ENCODE data around the gene RFPL2. TPM values are rescaled to one million over a fixed set of nuclear protein-coding genes. Genes with fewer than 3 reads are reported as not detected.

Gene RFPL2
- total RNA-seq, 1 experiment from 2014 or later = not detected

DNA sequence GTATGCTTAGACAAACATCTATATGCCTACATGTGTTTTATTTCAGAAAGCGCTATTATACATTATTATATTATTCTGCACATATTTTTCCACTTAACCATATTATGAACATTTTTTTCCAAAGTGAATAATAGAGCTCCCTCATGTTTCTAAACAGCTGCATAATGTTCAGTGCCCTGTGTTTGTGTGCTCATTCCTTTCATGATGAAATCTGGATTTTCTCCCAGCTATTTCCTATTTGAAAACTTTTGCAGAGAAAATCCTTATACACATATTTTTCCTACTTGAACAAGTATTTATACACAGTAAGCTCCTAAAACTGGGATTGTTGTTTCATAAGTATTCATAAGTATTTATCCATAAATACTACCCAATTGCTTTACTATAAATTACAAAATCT is 18.1 kb upstream of the RFPL2 start:
- no TSS peak for BruUV-seq (replicated peaks)
- Histone ChIP-seq H3K9me3 (no peaks in the 10 kb centered on the region), H3K4me3 (ENCODE audit: low read depth, low read length) (no peak overlapping the region), H3K27me3 (replicated peaks; ENCODE audit: control insufficient read depth, insufficient read depth, low read length) (no peaks in the 10 kb centered on the region), H3K4me1 (no peaks in the 10 kb centered on the region), H3K36me3 (ENCODE audit: control insufficient read depth, insufficient read depth, low read length) (no peaks in the 10 kb centered on the region)
- H3K4me3 Mint-ChIP-seq (ENCODE audit: unreplicated experiment) = no peak overlapping the region
- DNase-seq = no peak
- peaks cover 13% of the 10 kb centered on the region for H3K27me3 Mint-ChIP-seq (ENCODE audit: insufficient read depth, unreplicated experiment)
- H3K36me3 Mint-ChIP-seq (ENCODE audit: insufficient read depth, unreplicated experiment) = no peaks in the 10 kb centered on the region
- intact Hi-C loops (cut with micrococcal nuclease; ENCODE audit: unreplicated experiment) = no loop called here
- CTCF ChIA-PET = no interaction called here
- no peak for TF ChIP-seq CTCF (IDR thresholded peaks at IDR 0.05; ENCODE audit: insufficient read depth in 1 of 2, low read depth in 1 of 2, low read length in 1 of 2, severe bottlenecking in 1 of 2, unreplicated experiment in 1 of 2)
- POLR2A ChIA-PET = no interaction called here
- H3K4me1 Mint-ChIP-seq (ENCODE audit: low read depth, unreplicated experiment) = no peaks in the 10 kb centered on the region
- no peaks in the 10 kb centered on the region for H3K9me3 Mint-ChIP-seq (ENCODE audit: unreplicated experiment)
- no peak overlapping the region for H3K27ac Mint-ChIP-seq (ENCODE audit: unreplicated experiment)

DNA sequence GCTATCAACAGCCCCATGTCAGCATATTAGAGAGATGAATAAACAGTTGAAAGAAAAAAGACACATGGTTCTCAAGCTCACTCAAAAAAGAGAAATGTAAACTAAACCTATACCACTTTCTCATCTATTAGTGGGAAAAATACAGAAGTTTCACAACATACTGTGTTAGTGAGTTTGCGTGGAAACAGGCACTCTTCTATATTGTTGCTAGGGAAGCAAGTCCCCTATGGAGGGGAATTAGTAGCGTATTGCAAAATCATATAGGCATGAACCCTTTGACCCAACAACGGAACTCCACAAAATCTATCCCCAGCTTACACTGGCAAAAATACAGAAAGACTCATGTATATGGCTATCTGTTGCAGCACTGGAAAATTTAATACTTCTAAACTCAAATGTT is 14.2 kb upstream of the RFPL2 start:
- TF ChIP-seq CTCF (IDR thresholded peaks at IDR 0.05; ENCODE audit: insufficient read depth in 1 of 2, low read depth in 1 of 2, low read length in 1 of 2, severe bottlenecking in 1 of 2, unreplicated experiment in 1 of 2) = no peak
- no TSS peak for BruUV-seq (replicated peaks)
- H3K4me3 Mint-ChIP-seq (ENCODE audit: unreplicated experiment) = no peak overlapping the region
- POLR2A ChIA-PET = no interaction called here
- CTCF ChIA-PET = no interaction called here
- Histone ChIP-seq H3K4me1 (no peaks in the 10 kb centered on the region), H3K4me3 (ENCODE audit: low read depth, low read length) (no peak overlapping the region), H3K36me3 (ENCODE audit: control insufficient read depth, insufficient read depth, low read length) (no peaks in the 10 kb centered on the region), H3K27me3 (replicated peaks; ENCODE audit: control insufficient read depth, insufficient read depth, low read length) (no peaks in the 10 kb centered on the region), H3K9me3 (no peaks in the 10 kb centered on the region)
- no peak for DNase-seq
- H3K9me3 Mint-ChIP-seq (ENCODE audit: unreplicated experiment) = no peaks in the 10 kb centered on the region
- H3K27ac Mint-ChIP-seq (ENCODE audit: unreplicated experiment) = no peak overlapping the region
- intact Hi-C loops (cut with micrococcal nuclease; ENCODE audit: unreplicated experiment) = no loop called here
- peaks cover 11% of the 10 kb centered on the region for H3K27me3 Mint-ChIP-seq (ENCODE audit: insufficient read depth, unreplicated experiment)
- H3K36me3 Mint-ChIP-seq (ENCODE audit: insufficient read depth, unreplicated experiment) = no peaks in the 10 kb centered on the region
- no peaks in the 10 kb centered on the region for H3K4me1 Mint-ChIP-seq (ENCODE audit: low read depth, unreplicated experiment)

DNA sequence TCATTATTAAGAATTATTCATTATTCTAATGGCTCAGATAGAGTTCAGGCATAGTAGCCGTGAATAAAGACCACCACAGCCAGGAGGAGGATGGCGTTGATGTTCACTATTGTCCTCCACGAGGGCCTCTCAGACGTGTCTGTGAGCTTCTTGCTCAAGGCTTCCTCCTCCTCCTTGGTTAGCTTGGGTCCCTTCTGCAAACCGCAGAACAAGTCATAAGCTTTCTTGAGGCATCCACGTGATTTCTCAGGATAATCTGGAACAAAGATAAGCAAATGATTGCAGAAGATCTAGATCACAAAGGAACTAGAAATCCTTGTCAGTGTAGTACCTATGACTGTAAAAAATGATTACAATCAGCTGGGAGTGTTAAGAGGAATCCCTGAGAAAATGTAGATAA is 13.6 kb upstream of the RFPL2 start:
- no peaks in the 10 kb centered on the region for H3K9me3 ChIP-seq
- Mint-ChIP-seq H3K36me3 (ENCODE audit: insufficient read depth, unreplicated experiment) (no peaks in the 10 kb centered on the region), H3K27me3 (ENCODE audit: insufficient read depth, unreplicated experiment) (peaks cover 8% of the 10 kb centered on the region), H3K4me1 (ENCODE audit: low read depth, unreplicated experiment) (no peaks in the 10 kb centered on the region), H3K4me3 (ENCODE audit: unreplicated experiment) (no peak overlapping the region), H3K27ac (ENCODE audit: unreplicated experiment) (no peak overlapping the region), H3K9me3 (ENCODE audit: unreplicated experiment) (no peaks in the 10 kb centered on the region)
- H3K36me3 ChIP-seq (ENCODE audit: control insufficient read depth, insufficient read depth, low read length) = no peaks in the 10 kb centered on the region
- intact Hi-C loops (cut with micrococcal nuclease; ENCODE audit: unreplicated experiment) = no loop called here
- no peaks in the 10 kb centered on the region for H3K27me3 ChIP-seq (replicated peaks; ENCODE audit: control insufficient read depth, insufficient read depth, low read length)
- H3K4me1 ChIP-seq = no peaks in the 10 kb centered on the region
- DNase-seq = no peak
- ChIA-PET CTCF (interaction anchor here (0.6 kb wide), 1 partner anchor 14 kb away, joined by 3 read pairs; no protein-coding TSS in a partner anchor), POLR2A (no interaction called here)
- no peak for TF ChIP-seq CTCF (IDR thresholded peaks at IDR 0.05; ENCODE audit: insufficient read depth in 1 of 2, low read depth in 1 of 2, low read length in 1 of 2, severe bottlenecking in 1 of 2, unreplicated experiment in 1 of 2)
- no TSS peak for BruUV-seq (replicated peaks)
- H3K4me3 ChIP-seq (ENCODE audit: low read depth, low read length) = no peak overlapping the region
